Measurements from ENCODE around the gene OR51B4.
"Not testable (repeated sequence)": the region's sequence is repeated elsewhere in the genome, so short reads cannot be mapped to it uniquely, and the experiment has no call there.

The OR51B4 gene

GRCh38 chr11:5301846-5302245 lies at the start of gene OR51B4:
OR51B4 (minus strand) TSS chr11:5301946; CDS start chr11:5301946, 0 bp downstream.
- DNase-seq: no peak

- DNase-seq: no peak
These were observed 49.5 kb upstream of the OR51B4 start, which contains the start of gene OR51B6 for GRCh38 chr11:5351208-5351607. OR51B6 (plus strand) TSS chr11:5351508; CDS start chr11:5351508, 0 bp downstream.

- no peak for DNase-seq
These were observed 47.8 kb upstream of the OR51B4 start for GRCh38 chr11:5349550-5349949.

GRCh38 chr11:5348551-5349194 lies 46.9 kb upstream of the OR51B4 start:
- DNase-seq: no peak

- no peak for DNase-seq
These were observed 44.1 kb upstream of the OR51B4 start for GRCh38 chr11:5345831-5346230.

GRCh38 chr11:5343474-5344335 lies 42.0 kb upstream of the OR51B4 start, which contains the start of gene OR51B5:
OR51B5 (minus strand) TSS chr11:5343524; CDS start chr11:5343524, 0 bp downstream.
- DNase-seq: no peak

- no peak for DNase-seq
These were observed 38.1 kb upstream of the OR51B4 start for GRCh38 chr11:5339771-5340322.

GRCh38 chr11:5337253-5337652 lies 35.5 kb upstream of the OR51B4 start:
- DNase-seq: not testable (repeated sequence)

GRCh38 chr11:5336331-5336730 lies 34.6 kb upstream of the OR51B4 start:
- no peak for DNase-seq

- DNase-seq: no peak
These were observed 33.4 kb upstream of the OR51B4 start for GRCh38 chr11:5335170-5335569.

- DNase-seq: no peak
These were observed 22.5 kb upstream of the OR51B4 start, which contains the start of gene OR51B2 for GRCh38 chr11:5324197-5324596. OR51B2 (minus strand) TSS chr11:5324297; CDS start chr11:5324297, 0 bp downstream.

- no peak for DNase-seq
These were observed 15.5 kb upstream of the OR51B4 start for GRCh38 chr11:5317292-5317691.

- DNase-seq: not testable (repeated sequence)
These were observed 11.7 kb upstream of the OR51B4 start for GRCh38 chr11:5313326-5314023.

- DNase-seq: no peak
These were observed 8.7 kb upstream of the OR51B4 start for GRCh38 chr11:5310423-5310822.

GRCh38 chr11:5307256-5308019 lies 5.7 kb upstream of the OR51B4 start:
- DNase-seq: no peak

GRCh38 chr11:5304046-5304445 lies 2.3 kb upstream of the OR51B4 start:
- DNase-seq: no peak

- no peak for DNase-seq
These were observed 1.9 kb upstream of the OR51B4 start for GRCh38 chr11:5303626-5304025.

GRCh38 chr11:5300251-5300650 lies 1.5 kb downstream of the OR51B4 start:
- DNase-seq: no peak

GRCh38 chr11:5298451-5298850 lies 3.3 kb downstream of the OR51B4 start:
- DNase-seq: no peak

GRCh38 chr11:5297721-5298323 lies 3.9 kb downstream of the OR51B4 start:
- DNase-seq: no peak

- not testable (repeated sequence) for DNase-seq
These were observed 7.3 kb downstream of the OR51B4 start for GRCh38 chr11:5294342-5294995.

All from activated effector memory CD4-positive, alpha-beta T cell treated with anti-CD3 and anti-CD28 coated beads, Interleukin-2, amount 50 U/mL, for 16 hours (primary cell).